Activated naive CD4-positive, alpha-beta T cell treated with anti-CD3 and anti-CD28 coated beads, Interleukin-2, amount 50 U/mL, for 24 hours (primary cell): ENCODE results near the gene M6PR.
"Not testable (repeated sequence)": the region's sequence is repeated elsewhere in the genome, so short reads cannot be mapped to it uniquely, and the experiment has no call there.

Experiments
- H3K27ac Mint-ChIP-seq: one replicate; pipeline ENCODE4 v1.8.0; 2021; ENCODE audit warnings: mild to moderate bottlenecking, mixed read lengths
- H3K27me3 Mint-ChIP-seq: one replicate; pipeline ENCODE4 v1.8.0; 2021; ENCODE audit warnings: mixed read lengths
- H3K36me3 Mint-ChIP-seq: one replicate; pipeline ENCODE4 v1.8.0; 2021; ENCODE audit warnings: mixed read lengths
- H3K4me1 Mint-ChIP-seq: one replicate; pipeline ENCODE4 v1.8.0; 2021; ENCODE audit warnings: mixed read lengths
- H3K4me3 Mint-ChIP-seq: one replicate; pipeline ENCODE4 v1.8.0; 2021; ENCODE audit warnings: mild to moderate bottlenecking, mixed read lengths
- H3K9me3 Mint-ChIP-seq: one replicate; pipeline ENCODE4 v1.8.0; 2021; ENCODE audit warnings: mixed read lengths

M6PR gene

GRCh38 chr12:8958066-8958465 is 8.6 kb upstream of the M6PR start:
- H3K27ac Mint-ChIP-seq, result peak overlapping the region; percentile 33

GRCh38 chr12:8957561-8957960 is 8.1 kb upstream of the M6PR start:
- peak overlapping the region; percentile 38 for H3K27ac Mint-ChIP-seq
- no peak overlapping the region for H3K4me3 Mint-ChIP-seq
- peaks cover 5% of the 10 kb centered on the region for H3K9me3 Mint-ChIP-seq
- H3K36me3 Mint-ChIP-seq, result peaks cover 6% of the 10 kb centered on the region
- no peaks in the 10 kb centered on the region for H3K27me3 Mint-ChIP-seq
- peaks cover 93% of the 10 kb centered on the region for H3K4me1 Mint-ChIP-seq

More at GRCh38 chr12:8958066-8958465, 8.6 kb upstream of the M6PR start:
- Mint-ChIP-seq H3K4me3 (no peak overlapping the region), H3K36me3 (peaks cover 8% of the 10 kb centered on the region), H3K27me3 (no peaks in the 10 kb centered on the region), H3K9me3 (peaks cover 5% of the 10 kb centered on the region), H3K4me1 (peaks cover 93% of the 10 kb centered on the region)

GRCh38 chr12:8956772-8957171 is 7.3 kb upstream of the M6PR start:
- H3K4me3 Mint-ChIP-seq, result peak overlapping the region; percentile 16
- peaks cover 93% of the 10 kb centered on the region for H3K4me1 Mint-ChIP-seq
- peaks cover 2% of the 10 kb centered on the region for H3K36me3 Mint-ChIP-seq

GRCh38 chr12:8956073-8956472 is 6.6 kb upstream of the M6PR start:
- Mint-ChIP-seq H3K4me1 (peaks cover 96% of the 10 kb centered on the region), H3K27me3 (no peaks in the 10 kb centered on the region), H3K27ac (no peak overlapping the region), H3K9me3 (peaks cover 5% of the 10 kb centered on the region), H3K36me3 (peaks cover 2% of the 10 kb centered on the region), H3K4me3 (no peak overlapping the region)

More at GRCh38 chr12:8956772-8957171, 7.3 kb upstream of the M6PR start:
- H3K27me3 Mint-ChIP-seq, result no peaks in the 10 kb centered on the region
- peaks cover 5% of the 10 kb centered on the region for H3K9me3 Mint-ChIP-seq
- peak overlapping the region; percentile 71 for H3K27ac Mint-ChIP-seq

- H3K36me3 Mint-ChIP-seq, result peaks cover 1% of the 10 kb centered on the region
- peaks cover 5% of the 10 kb centered on the region for H3K9me3 Mint-ChIP-seq
- peak overlapping the region; percentile 84 for H3K4me3 Mint-ChIP-seq
- H3K27ac Mint-ChIP-seq, result peak overlapping the region; percentile 87
- no peaks in the 10 kb centered on the region for H3K27me3 Mint-ChIP-seq
- H3K4me1 Mint-ChIP-seq, result peaks cover 79% of the 10 kb centered on the region
Observed at GRCh38 chr12:8953773-8954402, 4.4 kb upstream of the M6PR start.

- Mint-ChIP-seq H3K9me3 (no peaks in the 10 kb centered on the region), H3K27me3 (no peaks in the 10 kb centered on the region), H3K4me3 (peak overlapping the region; percentile 99), H3K27ac (peak overlapping the region; percentile 90), H3K36me3 (peaks cover 2% of the 10 kb centered on the region), H3K4me1 (peaks cover 73% of the 10 kb centered on the region)
Observed at GRCh38 chr12:8951744-8952143, 2.3 kb upstream of the M6PR start.

- H3K27me3 Mint-ChIP-seq, result no peaks in the 10 kb centered on the region
- peak overlapping the region; percentile 99 for H3K4me3 Mint-ChIP-seq
- peaks cover 5% of the 10 kb centered on the region for H3K36me3 Mint-ChIP-seq
- H3K4me1 Mint-ChIP-seq, result peaks cover 73% of the 10 kb centered on the region
- H3K27ac Mint-ChIP-seq, result peak overlapping the region; percentile 96
- no peaks in the 10 kb centered on the region for H3K9me3 Mint-ChIP-seq
Observed at GRCh38 chr12:8950702-8951478, 1.4 kb upstream of the M6PR start.

GRCh38 chr12:8950221-8950527 is 729 bp upstream of the M6PR start:
- peaks cover 5% of the 10 kb centered on the region for H3K36me3 Mint-ChIP-seq

GRCh38 chr12:8948701-8949341 is 624 bp downstream of the M6PR start:
- peaks cover 56% of the 10 kb centered on the region for H3K4me1 Mint-ChIP-seq
- peak overlapping the region; percentile 96 for H3K27ac Mint-ChIP-seq
- H3K4me3 Mint-ChIP-seq, result peak overlapping the region; percentile 99
- H3K36me3 Mint-ChIP-seq, result peaks cover 5% of the 10 kb centered on the region
- H3K27me3 Mint-ChIP-seq, result no peaks in the 10 kb centered on the region
- no peaks in the 10 kb centered on the region for H3K9me3 Mint-ChIP-seq

More at GRCh38 chr12:8950221-8950527, 729 bp upstream of the M6PR start:
- H3K4me1 Mint-ChIP-seq, result peaks cover 67% of the 10 kb centered on the region
- H3K4me3 Mint-ChIP-seq, result peak overlapping the region; percentile 99
- H3K9me3 Mint-ChIP-seq, result no peaks in the 10 kb centered on the region
- H3K27me3 Mint-ChIP-seq, result no peaks in the 10 kb centered on the region
- peak overlapping the region; percentile 96 for H3K27ac Mint-ChIP-seq

- no peaks in the 10 kb centered on the region for H3K27me3 Mint-ChIP-seq
- H3K4me3 Mint-ChIP-seq, result peak overlapping the region; percentile 99
- peak overlapping the region; percentile 89 for H3K27ac Mint-ChIP-seq
- peaks cover 45% of the 10 kb centered on the region for H3K4me1 Mint-ChIP-seq
- H3K9me3 Mint-ChIP-seq, result no peaks in the 10 kb centered on the region
- H3K36me3 Mint-ChIP-seq, result peaks cover 9% of the 10 kb centered on the region
Observed at GRCh38 chr12:8947737-8948136, 1.7 kb downstream of the M6PR start.

- Mint-ChIP-seq H3K9me3 (no peaks in the 10 kb centered on the region), H3K36me3 (peaks cover 9% of the 10 kb centered on the region), H3K4me3 (peak overlapping the region; percentile 99), H3K4me1 (peaks cover 36% of the 10 kb centered on the region), H3K27ac (peak overlapping the region; percentile 89), H3K27me3 (no peaks in the 10 kb centered on the region)
Observed at GRCh38 chr12:8946733-8947132, 2.7 kb downstream of the M6PR start.

- H3K27ac Mint-ChIP-seq, result peak overlapping the region; percentile 51
- H3K27me3 Mint-ChIP-seq, result no peaks in the 10 kb centered on the region
- H3K9me3 Mint-ChIP-seq, result no peaks in the 10 kb centered on the region
Observed at GRCh38 chr12:8943565-8944186, 5.8 kb downstream of the M6PR start.

GRCh38 chr12:8941691-8942478 is 7.6 kb downstream of the M6PR start:
- no peak overlapping the region for H3K4me3 Mint-ChIP-seq
- peaks cover 10% of the 10 kb centered on the region for H3K4me1 Mint-ChIP-seq
- H3K36me3 Mint-ChIP-seq, result peaks cover 10% of the 10 kb centered on the region
- no peaks in the 10 kb centered on the region for H3K27me3 Mint-ChIP-seq
- peak overlapping the region; percentile 27 for H3K27ac Mint-ChIP-seq
- no peaks in the 10 kb centered on the region for H3K9me3 Mint-ChIP-seq

More at GRCh38 chr12:8943565-8944186, 5.8 kb downstream of the M6PR start:
- H3K4me1 Mint-ChIP-seq, result peaks cover 24% of the 10 kb centered on the region
- H3K4me3 Mint-ChIP-seq, result no peak overlapping the region
- peaks cover 9% of the 10 kb centered on the region for H3K36me3 Mint-ChIP-seq

GRCh38 chr12:8937842-8938442 is 11.5 kb downstream of the M6PR start:
- not testable (repeated sequence) for H3K9me3 Mint-ChIP-seq, H3K4me1 Mint-ChIP-seq, H3K27me3 Mint-ChIP-seq, H3K4me3 Mint-ChIP-seq, H3K36me3 Mint-ChIP-seq
- peak overlapping the region; percentile 8 for H3K27ac Mint-ChIP-seq

GRCh38 chr12:8936735-8937134 is 12.7 kb downstream of the M6PR start:
- no peaks in the 10 kb centered on the region for H3K27me3 Mint-ChIP-seq
- no peaks in the 10 kb centered on the region for H3K4me1 Mint-ChIP-seq
- no peaks in the 10 kb centered on the region for H3K9me3 Mint-ChIP-seq
- H3K36me3 Mint-ChIP-seq, result peaks cover 5% of the 10 kb centered on the region
- H3K4me3 Mint-ChIP-seq, result no peak overlapping the region
- no peak overlapping the region for H3K27ac Mint-ChIP-seq
